ENCODE measurements around the gene ZNF22.

ZNF22 gene

GRCh38 chr10:44977287-44978212, 23.2 kb upstream of the ZNF22 start:
- no peak for DNase-seq (ENCODE audit: low read depth in 2 of 2)

DNA sequence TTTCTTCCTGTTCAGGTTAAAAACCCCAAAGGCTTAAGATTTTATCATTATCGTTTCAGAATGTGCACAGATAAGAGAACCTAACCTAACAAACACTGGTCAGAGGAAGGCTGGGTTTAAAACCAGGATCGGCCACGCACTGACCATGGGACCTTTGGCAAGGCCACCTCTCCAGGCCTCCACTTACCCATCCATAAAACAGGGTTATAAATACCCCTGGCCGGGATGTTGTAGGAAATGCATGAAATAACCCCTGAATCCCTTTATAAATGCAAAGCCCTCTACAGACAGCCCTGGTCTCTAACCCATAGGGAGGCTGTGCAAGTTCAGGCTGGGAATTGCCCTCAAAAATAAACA, 22.5 kb upstream of the ZNF22 start:
- DNase-seq (ENCODE audit: low read depth in 2 of 2): no peak

DNA sequence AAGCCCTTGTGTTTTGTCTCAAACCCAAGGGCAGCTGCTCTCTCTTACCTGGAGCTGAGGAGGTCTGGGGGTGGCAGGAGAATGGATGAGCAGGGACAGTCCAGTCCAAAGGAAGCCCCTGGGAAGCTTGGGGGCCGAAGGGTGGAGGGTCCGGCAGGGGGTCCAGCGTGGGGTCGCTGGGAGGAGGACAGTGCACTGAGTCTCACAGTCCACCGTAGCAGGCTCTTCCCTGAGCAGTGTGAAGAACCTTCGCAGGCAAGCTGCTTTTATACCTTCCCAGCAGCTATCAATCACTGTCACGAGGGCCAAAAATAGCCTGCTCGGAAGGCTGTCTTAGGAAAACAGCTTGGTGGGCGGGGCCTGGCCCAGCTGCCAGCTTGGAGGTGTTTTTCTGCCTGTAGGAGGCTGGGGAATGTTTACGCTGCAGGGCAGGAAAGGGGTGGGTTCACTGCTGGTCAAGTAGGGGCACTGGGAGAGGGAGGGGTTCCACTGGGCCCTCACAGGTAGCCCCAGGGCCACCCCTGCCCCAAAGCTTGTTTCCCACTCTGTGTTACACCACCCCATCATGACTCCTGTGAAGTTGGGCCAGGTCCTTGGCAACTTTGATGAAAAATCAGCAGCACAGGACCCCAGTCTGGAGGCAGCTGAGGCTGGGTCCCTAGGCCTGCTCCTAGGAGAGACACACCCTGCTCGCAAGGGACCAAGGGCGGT, 22.0 kb upstream of the ZNF22 start, which contains the start of gene DEPP1:
DEPP1 (minus strand) TSS at position 240 of the 711 bp plus-strand sequence. CDS start 779 bp downstream, outside the sequence.
- DNase-seq (ENCODE audit: low read depth in 2 of 2): no peak

- no peak for DNase-seq (ENCODE audit: low read depth in 2 of 2)
Observed at GRCh38 chr10:44979281-44980191, 21.2 kb upstream of the ZNF22 start.

GRCh38 chr10:44980309-44981171, 20.2 kb upstream of the ZNF22 start:
- DNase-seq (ENCODE audit: low read depth in 2 of 2): no peak

GRCh38 chr10:44981172-44982113, 19.3 kb upstream of the ZNF22 start:
- no peak for DNase-seq (ENCODE audit: low read depth in 2 of 2)

GRCh38 chr10:44982114-44982460, 18.6 kb upstream of the ZNF22 start:
- DNase-seq (ENCODE audit: low read depth in 2 of 2): no peak

- no peak for DNase-seq (ENCODE audit: low read depth in 2 of 2)
Observed at GRCh38 chr10:44982496-44982895, 18.2 kb upstream of the ZNF22 start.

GRCh38 chr10:44983066-44983894, 17.4 kb upstream of the ZNF22 start:
- DNase-seq (ENCODE audit: low read depth in 2 of 2): no peak

DNA sequence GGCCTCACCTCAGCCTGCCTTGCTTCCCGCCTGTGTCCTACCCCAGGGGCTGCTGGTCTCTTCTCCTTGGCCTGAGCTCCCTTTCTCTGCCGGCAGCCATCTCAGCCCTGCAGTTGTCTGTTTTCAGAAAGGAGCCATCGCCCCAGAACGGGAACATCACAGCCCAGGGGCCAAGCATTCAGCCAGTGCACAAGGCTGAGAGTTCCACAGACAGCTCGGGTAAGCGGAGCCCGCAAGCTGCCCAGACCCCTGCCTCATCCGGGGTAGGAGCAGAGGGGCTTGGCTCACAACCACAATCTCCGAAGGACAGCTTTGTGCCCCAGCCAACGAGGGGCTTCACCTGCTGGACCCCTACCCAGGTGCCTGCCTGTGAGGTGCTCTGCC, 16.8 kb upstream of the ZNF22 start:
- no peak for DNase-seq (ENCODE audit: low read depth in 2 of 2)

- no peak for DNase-seq (ENCODE audit: low read depth in 2 of 2)
Observed at GRCh38 chr10:44984671-44985101, 16.0 kb upstream of the ZNF22 start.

- no peak for DNase-seq (ENCODE audit: low read depth in 2 of 2)
Observed at GRCh38 chr10:44985175-44985681, 15.5 kb upstream of the ZNF22 start.

DNA sequence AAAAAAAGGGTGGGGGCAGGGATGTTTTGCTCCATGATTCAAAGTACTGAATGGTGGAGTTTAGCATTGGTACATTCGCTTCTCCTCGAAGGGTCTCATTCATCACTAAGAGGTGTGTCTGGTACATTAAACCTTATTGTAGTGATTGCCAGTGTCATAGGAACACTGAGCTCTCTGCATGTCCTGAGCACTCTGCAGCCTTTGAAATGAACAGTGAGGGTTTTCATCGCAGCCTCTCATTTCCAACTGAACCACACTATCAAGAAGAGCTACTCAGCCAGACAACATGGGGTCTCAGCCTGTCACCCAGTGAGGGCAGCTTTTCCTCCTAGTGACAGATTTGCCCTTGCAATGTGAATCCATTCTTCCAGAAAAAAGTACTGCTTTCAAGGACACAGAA, 14.5 kb upstream of the ZNF22 start:
- DNase-seq (ENCODE audit: low read depth in 2 of 2): no peak

DNA sequence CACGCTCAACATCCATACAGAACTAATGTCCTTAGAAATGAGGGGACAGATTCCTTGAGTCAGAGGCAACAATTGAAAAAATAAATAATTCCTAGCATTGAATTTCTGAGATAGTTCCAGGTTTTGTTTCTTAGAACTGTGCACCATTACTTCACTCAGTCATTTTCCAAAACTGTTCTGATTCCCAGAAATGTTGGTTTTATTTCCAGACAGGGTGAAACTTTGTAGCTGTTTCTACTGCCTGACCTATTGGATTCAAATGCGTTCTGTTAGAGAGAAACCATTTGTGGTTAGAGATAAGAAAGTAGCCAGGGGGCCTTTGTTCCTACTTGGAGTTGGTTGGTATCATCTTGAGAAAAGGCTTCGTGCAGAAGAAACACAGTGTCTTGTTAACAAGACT, 14.1 kb upstream of the ZNF22 start:
- no peak for DNase-seq (ENCODE audit: low read depth in 2 of 2)

- no peak for DNase-seq (ENCODE audit: low read depth in 2 of 2)
Observed at GRCh38 chr10:44988957-44989585, 11.7 kb upstream of the ZNF22 start.

DNA sequence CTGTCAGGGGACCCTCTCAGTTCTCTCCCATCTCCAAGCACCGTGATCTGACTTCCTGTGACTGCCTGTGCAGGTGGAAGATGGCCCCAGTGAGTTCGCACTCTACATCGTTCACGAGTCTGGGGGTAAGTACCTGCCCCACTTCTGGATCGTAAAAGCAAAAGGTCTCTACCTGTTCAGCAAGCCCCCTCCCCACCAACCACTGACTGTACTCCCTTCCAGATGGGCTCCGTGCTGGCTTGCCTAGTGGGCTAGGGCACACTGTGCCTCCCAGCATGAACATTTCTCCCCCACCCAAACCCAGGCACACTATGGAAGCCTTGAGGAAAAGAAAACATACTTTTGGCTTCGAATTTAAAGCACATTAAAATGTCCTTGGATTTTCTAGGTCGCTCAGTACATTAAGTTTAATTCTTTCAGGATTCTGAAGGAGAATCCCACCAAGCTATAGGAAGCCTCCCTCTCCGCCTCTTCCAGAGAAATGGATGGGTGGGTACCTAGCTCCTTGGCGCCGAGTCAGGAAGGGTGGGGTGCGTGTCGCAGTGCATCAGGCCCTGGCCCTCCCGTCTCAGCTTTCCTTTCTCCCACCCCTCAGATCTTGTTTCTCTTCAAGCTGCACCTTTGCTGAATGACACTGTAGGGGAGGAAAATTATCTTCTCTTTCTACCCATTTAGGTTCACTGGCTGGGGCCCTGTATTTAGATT, 11.0 kb upstream of the ZNF22 start:
- DNase-seq (ENCODE audit: low read depth in 2 of 2): no peak

DNA sequence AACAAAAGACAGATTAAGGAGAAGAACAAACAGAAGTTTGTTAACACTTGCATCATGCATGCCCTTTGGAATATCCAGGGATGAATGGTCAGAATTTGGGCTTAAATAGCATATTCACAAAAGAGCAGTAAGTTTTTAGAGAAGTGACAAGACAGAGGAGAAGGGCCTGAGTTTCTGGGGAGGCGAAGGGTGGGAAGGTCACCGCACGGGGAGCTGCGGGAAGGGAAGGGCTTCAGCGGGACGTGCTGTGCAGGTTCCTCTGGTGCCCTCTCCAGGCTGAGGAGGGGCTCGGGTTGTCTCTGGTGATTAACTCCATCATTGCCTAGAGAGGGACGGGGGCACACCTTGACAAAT, 10.4 kb upstream of the ZNF22 start:
- no peak for DNase-seq (ENCODE audit: low read depth in 2 of 2)

DNA sequence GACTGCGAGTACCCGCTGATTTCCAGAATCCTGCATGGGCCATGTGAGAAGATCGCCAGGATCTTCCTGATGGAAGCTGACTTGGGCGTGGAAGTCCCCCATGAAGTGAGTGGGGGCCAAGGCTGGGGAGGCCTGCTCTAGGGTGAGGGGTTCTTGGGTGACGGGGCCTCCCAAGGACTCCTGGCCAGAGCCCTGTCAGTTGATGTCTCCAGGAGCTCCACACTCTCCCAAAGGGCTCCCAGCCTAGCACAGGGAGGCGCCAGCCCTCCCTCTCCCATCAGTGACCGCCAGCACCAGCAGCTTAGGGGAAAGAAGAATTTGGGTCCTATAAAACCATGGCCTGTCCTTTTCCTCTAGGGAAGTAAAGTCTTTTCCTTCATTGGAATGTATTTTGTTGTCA, 9.8 kb upstream of the ZNF22 start:
- DNase-seq (ENCODE audit: low read depth in 2 of 2): no peak

Data from stimulated activated CD4-positive, alpha-beta T cell treated with anti-CD3 and anti-CD28 coated beads, Interleukin-15, amount 100 ng/mL, for 48 hours (primary cell).